AG09319 (cell line): ENCODE data around the gene BPIFB1.

Experiments
- DNase-seq: peaks from one replicate; pipeline ENCODE4 v3.0.0-alpha.2; 2010; ENCODE audit warnings: low read depth; ENCODE audit errors: extremely low read depth
- CTCF ChIP-seq: IDR thresholded peaks from 2 replicates; pipeline ENCODE4 v1.5.1; 2011; ENCODE audit warnings: low read depth, mild to moderate bottlenecking, inconsistent platforms, low read length, moderate library complexity

Gene BPIFB1

GRCh38 chr20:33348136-33348937 is 65.3 kb downstream of the BPIFB1 start:
- TF ChIP-seq CTCF: no peak
- no peak for DNase-seq

GRCh38 chr20:33349493-33349892 is 66.5 kb downstream of the BPIFB1 start:
- no peak for TF ChIP-seq CTCF

GRCh38 chr20:33351696-33352095 is 68.7 kb downstream of the BPIFB1 start:
- no peak for TF ChIP-seq CTCF
- DNase-seq: no peak

More at GRCh38 chr20:33349493-33349892, 66.5 kb downstream of the BPIFB1 start:
- no peak for DNase-seq

- TF ChIP-seq CTCF: no peak
- DNase-seq: no peak
Measured at GRCh38 chr20:33352258-33353012, 69.4 kb downstream of the BPIFB1 start.

- TF ChIP-seq CTCF: no peak
- DNase-seq: no peak
Measured at GRCh38 chr20:33353013-33353402, 70.0 kb downstream of the BPIFB1 start.
